Hematopoietic multipotent progenitor cell treated with erythropoietin and hydrocortisone succinate and interleukin-3 and kit ligand, for 17 days (in vitro differentiated cells): ENCODE measurements around the gene RSPH4A.
"Not testable (repeated sequence)": the region's sequence is repeated elsewhere in the genome, so short reads cannot be mapped to it uniquely, and the experiment has no call there.

Source experiments
- DNase-seq: peaks from one replicate; pipeline ENCODE4 v3.0.0-alpha.2; 2015; ENCODE audit warnings: low spot score

The RSPH4A gene

GRCh38 chr6:116615937-116616736 lies at the start of gene RSPH4A:
TSS of gene RSPH4A (plus strand) at chr6:116616479. CDS start at chr6:116616624, 145 bp downstream.
- DNase-seq, result no peak

GRCh38 chr6:116568111-116568510 lies 48.2 kb upstream of the RSPH4A start:
- no peak for DNase-seq

GRCh38 chr6:116568821-116569755 lies 47.2 kb upstream of the RSPH4A start:
- DNase-seq, result no peak

GRCh38 chr6:116570856-116571682 lies 45.2 kb upstream of the RSPH4A start, which contains the start of gene RWDD1:
TSS of gene RWDD1 (plus strand) at chr6:116571504. CDS start at chr6:116571583, 79 bp downstream.
- peak; percentile 97 for DNase-seq

GRCh38 chr6:116571683-116572000 lies 44.6 kb upstream of the RSPH4A start:
- no peak for DNase-seq

GRCh38 chr6:116572162-116572561 lies 44.1 kb upstream of the RSPH4A start:
- DNase-seq, result peak; percentile 28

GRCh38 chr6:116575227-116575626 lies 41.1 kb upstream of the RSPH4A start:
- DNase-seq, result no peak

GRCh38 chr6:116577486-116577885 lies 38.8 kb upstream of the RSPH4A start:
- no peak for DNase-seq

- DNase-seq, result no peak
Measured at GRCh38 chr6:116578335-116578734, 37.9 kb upstream of the RSPH4A start.

- DNase-seq, result no peak
Measured at GRCh38 chr6:116579143-116579542, 37.1 kb upstream of the RSPH4A start.

- DNase-seq, result no peak
Measured at GRCh38 chr6:116580198-116580597, 36.1 kb upstream of the RSPH4A start.

- DNase-seq, result no peak
Measured at GRCh38 chr6:116586276-116586675, 30.0 kb upstream of the RSPH4A start.

GRCh38 chr6:116586738-116587137 lies 29.5 kb upstream of the RSPH4A start:
- DNase-seq, result no peak

GRCh38 chr6:116595247-116595646 lies 21.0 kb upstream of the RSPH4A start:
- no peak for DNase-seq

- no peak for DNase-seq
Measured at GRCh38 chr6:116596815-116597214, 19.5 kb upstream of the RSPH4A start.

GRCh38 chr6:116603916-116604315 lies 12.4 kb upstream of the RSPH4A start:
- DNase-seq, result not testable (repeated sequence)

GRCh38 chr6:116604868-116605267 lies 11.4 kb upstream of the RSPH4A start:
- DNase-seq, result not testable (repeated sequence)

GRCh38 chr6:116605935-116606334 lies 10.3 kb upstream of the RSPH4A start:
- no peak for DNase-seq

- no peak for DNase-seq
Measured at GRCh38 chr6:116611056-116611455, 5.2 kb upstream of the RSPH4A start.

GRCh38 chr6:116616737-116617053 lies 416 bp downstream of the RSPH4A start:
- no peak for DNase-seq

GRCh38 chr6:116624036-116624805 lies 7.9 kb downstream of the RSPH4A start:
- no peak for DNase-seq
